Adrenal gland (tissue), 12 donors: ENCODE data around the gene SYNJ2. TPM values are rescaled to one million over a fixed set of nuclear protein-coding genes. Genes with fewer than 3 reads are reported as not detected.
"Not testable (repeated sequence)": the region's sequence is repeated elsewhere in the genome, so short reads cannot be mapped to it uniquely, and the experiment has no call there.

Source experiments
- DNase-seq, 7 donors: peaks; one replicate each; pipeline ENCODE4 v3.0.0-alpha.2; 2019 to 2020
- H3K27ac ChIP-seq, 5 donors: fragments of 200-600 bp; sonication (generic) in 4 of 5; 1 replicate in 3 of 5; 2 replicates in 2 of 5; pipeline versions ENCODE4 v1.5.1 to v1.8.0; 2016 to 2020; ENCODE audit warnings: mild to moderate bottlenecking in 1 of 5
- H3K27me3 ChIP-seq: fragments of 200-600 bp; 2 replicates; pipeline ENCODE4 v1.8.0; 2021
- H3K36me3 ChIP-seq, 2 donors: fragments of 200-600 bp; replicated peaks in 1 of 2; 1 replicate in 1 of 2; 2 replicates in 1 of 2; pipeline versions ENCODE4 v1.5.1 to v1.8.0; 2018 to 2022
- H3K4me1 ChIP-seq, 2 donors: fragments of 200-600 bp; replicated peaks in 1 of 2; 1 replicate in 1 of 2; 2 replicates in 1 of 2; pipeline versions ENCODE4 v1.5.1 to v1.8.0; 2018 to 2021
- H3K4me3 ChIP-seq, 4 donors: fragments of 200-600 bp; sonication (generic) in 3 of 4; one replicate each; pipeline ENCODE4 v1.5.1; 2016 to 2018
- H3K9me3 ChIP-seq, 3 donors: fragments of 200-600 bp; sonication (generic) in 1 of 3; replicated peaks in 1 of 3; 1 replicate in 2 of 3; 2 replicates in 1 of 3; pipeline versions ENCODE4 v1.5.1 to v1.8.0; 2016 to 2021
- POLR2A ChIP-seq, 2 donors: fragments of 450-650 bp; IDR thresholded peaks; one replicate each; pipeline ENCODE4 v1.6.1; 2017; ENCODE audit warnings: antibody characterized with exemption in 2 of 2, mild to moderate bottlenecking in 2 of 2, moderate library complexity in 1 of 2
- WGBS, 4 donors: extraction: QIAGEN DNeasy Blood & Tissue Kit in 2 of 4; methylation state at CpG; one replicate each; pipeline versions ENCODE4 v1.1.5 to v1.1.7; 2013 to 2017; 5-methylcytosine and 5-hydroxymethylcytosine counted together
- intact Hi-C, 2 donors: fragments of 100-400 bp; cut with DNase I; formaldehyde crosslinking; loops; one replicate each; pipeline versions ENCODE4 v1.14.1 to v1.15.0; 2022 to 2023
- polyA plus RNA-seq, 3 donors: library from polyadenylated mRNA; stranded (reverse); fragments of 200-250 nt in 2 of 3; fragments of 350-450 nt in 1 of 3; fragmentation: Illumina TruSeq in 1 of 3; extraction: RNeasy Lipid Tissue Mini Kit (QIAGEN cat#74804) in 1 of 3; gene quantifications; one replicate each; pipeline ENCODE4 v1.2.3, GENCODE V29; 2013 to 2014
- total RNA-seq, 9 donors: library from RNA; depleted of rRNA in 4 of 9; stranded (reverse); fragments of >200 nt in 4 of 9; fragments of 120-200 nt in 1 of 9; fragmentation: NEBNext Ultra II Directional in 1 of 9; extraction: Animal tissue kit (Norgen Biotek cat#: 25700) in 1 of 9; gene quantifications; one replicate each; pipeline versions ENCODE4 v1.1.0 to v1.2.4, GENCODE V29; 2013 to 2023
- TF ChIP-seq, protein P1 (sequence below), 6 experiments: fragments of 450-650 bp in 4 of 6; fragments of 200-600 bp in 2 of 6; sonication (generic) in 1 of 6; IDR thresholded peaks; 1 replicate in 5 of 6; 2 replicates in 1 of 6; pipeline versions ENCODE4 v1.5.1 to v1.8.0; 2016 to 2021; ENCODE audit warnings: antibody characterized with exemption in 6 of 6, mild to moderate bottlenecking in 2 of 6, moderate library complexity in 1 of 6
- donor health status: healthy with polysubstance abuse.
- donor health status: Bipolar disorder and iron deficiency.
- donor health status: DM: yes; HTN: yes; CAD: no.
- donor health status: DM: no; HTN: no; CAD: no.
- donor health status: DM: no; HTN: no; CAD: no.
- donor health status: DM: yes; HTN: yes; CAD: no.

SYNJ2 gene
- total and polyA plus RNA-seq, 12 donors: 1.6 to 20.5 (median 12.8) TPM

- 84 to 87% (median 85%) methylated on average over 6 of the region's 6 CpGs for WGBS, 4 donors
- Histone ChIP-seq H3K4me1 (no peaks in the 10 kb centered on the region), H3K4me3 (no peak overlapping the region), H3K36me3 (peaks cover 0 to 42% of the 10 kb centered on the region in 2 donors), H3K27me3 (no peaks in the 10 kb centered on the region), H3K9me3 (no peaks in the 10 kb centered on the region), H3K27ac (no peak overlapping the region)
- intact Hi-C loops: no loop called here
- TF ChIP-seq, protein P1, sequence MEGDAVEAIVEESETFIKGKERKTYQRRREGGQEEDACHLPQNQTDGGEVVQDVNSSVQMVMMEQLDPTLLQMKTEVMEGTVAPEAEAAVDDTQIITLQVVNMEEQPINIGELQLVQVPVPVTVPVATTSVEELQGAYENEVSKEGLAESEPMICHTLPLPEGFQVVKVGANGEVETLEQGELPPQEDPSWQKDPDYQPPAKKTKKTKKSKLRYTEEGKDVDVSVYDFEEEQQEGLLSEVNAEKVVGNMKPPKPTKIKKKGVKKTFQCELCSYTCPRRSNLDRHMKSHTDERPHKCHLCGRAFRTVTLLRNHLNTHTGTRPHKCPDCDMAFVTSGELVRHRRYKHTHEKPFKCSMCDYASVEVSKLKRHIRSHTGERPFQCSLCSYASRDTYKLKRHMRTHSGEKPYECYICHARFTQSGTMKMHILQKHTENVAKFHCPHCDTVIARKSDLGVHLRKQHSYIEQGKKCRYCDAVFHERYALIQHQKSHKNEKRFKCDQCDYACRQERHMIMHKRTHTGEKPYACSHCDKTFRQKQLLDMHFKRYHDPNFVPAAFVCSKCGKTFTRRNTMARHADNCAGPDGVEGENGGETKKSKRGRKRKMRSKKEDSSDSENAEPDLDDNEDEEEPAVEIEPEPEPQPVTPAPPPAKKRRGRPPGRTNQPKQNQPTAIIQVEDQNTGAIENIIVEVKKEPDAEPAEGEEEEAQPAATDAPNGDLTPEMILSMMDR (IDR thresholded peaks at IDR 0.05): no peak
- DNase-seq: no peak
Measured at GRCh38 chr6:157946053-157946617, 35.5 kb upstream of the SYNJ2 start.

GRCh38 chr6:157946865-157947532 is 34.7 kb upstream of the SYNJ2 start:
- intact Hi-C loops: no loop called here
- WGBS, 4 donors: 39 to 56% (median 48%) methylated on average over 3 to 5 of the region's 5 CpGs
- DNase-seq: no peak
- H3K27me3 ChIP-seq: no peaks in the 10 kb centered on the region
- H3K4me1 ChIP-seq: no peaks in the 10 kb centered on the region
- TF ChIP-seq, protein P1 (IDR thresholded peaks at IDR 0.05): peak in 5 of 6 experiments; percentile 24 to 55 (median 50)
- TF ChIP-seq POLR2A (IDR thresholded peaks at IDR 0.05): no peak
- H3K9me3 ChIP-seq: no peaks in the 10 kb centered on the region
- no peak overlapping the region for H3K27ac ChIP-seq
- peaks cover 0 to 33% of the 10 kb centered on the region in 2 donors for H3K36me3 ChIP-seq
- no peak overlapping the region for H3K4me3 ChIP-seq

GRCh38 chr6:157950899-157951298 is 30.8 kb upstream of the SYNJ2 start:
- H3K9me3 ChIP-seq, H3K4me3 ChIP-seq, H3K4me1 ChIP-seq, H3K27me3 ChIP-seq, H3K36me3 ChIP-seq, DNase-seq, intact Hi-C loops, H3K27ac ChIP-seq: not testable (repeated sequence)
- WGBS, 4 donors: 71 to 87% (median 80%) methylated on average over 1 of the region's 1 CpG

- intact Hi-C loops: no loop called here
Measured at GRCh38 chr6:157951828-157952227, 29.8 kb upstream of the SYNJ2 start.

More at GRCh38 chr6:157951828-157952227, 29.8 kb upstream of the SYNJ2 start:
- TF ChIP-seq, protein P1 (IDR thresholded peaks at IDR 0.05): no peak
- TF ChIP-seq POLR2A (IDR thresholded peaks at IDR 0.05): no peak
- no peaks in the 10 kb centered on the region for H3K36me3 ChIP-seq
- no peak overlapping the region for H3K4me3 ChIP-seq
- WGBS, 4 donors: 80 to 88% (median 83%) methylated on average over 8 to 9 of the region's 9 CpGs
- no peaks in the 10 kb centered on the region for H3K9me3 ChIP-seq
- DNase-seq: no peak
- no peak overlapping the region for H3K27ac ChIP-seq
- H3K27me3 ChIP-seq: no peaks in the 10 kb centered on the region
- H3K4me1 ChIP-seq: no peaks in the 10 kb centered on the region
